ENCODE data around the gene HABP4.

HABP4 gene

DNA sequence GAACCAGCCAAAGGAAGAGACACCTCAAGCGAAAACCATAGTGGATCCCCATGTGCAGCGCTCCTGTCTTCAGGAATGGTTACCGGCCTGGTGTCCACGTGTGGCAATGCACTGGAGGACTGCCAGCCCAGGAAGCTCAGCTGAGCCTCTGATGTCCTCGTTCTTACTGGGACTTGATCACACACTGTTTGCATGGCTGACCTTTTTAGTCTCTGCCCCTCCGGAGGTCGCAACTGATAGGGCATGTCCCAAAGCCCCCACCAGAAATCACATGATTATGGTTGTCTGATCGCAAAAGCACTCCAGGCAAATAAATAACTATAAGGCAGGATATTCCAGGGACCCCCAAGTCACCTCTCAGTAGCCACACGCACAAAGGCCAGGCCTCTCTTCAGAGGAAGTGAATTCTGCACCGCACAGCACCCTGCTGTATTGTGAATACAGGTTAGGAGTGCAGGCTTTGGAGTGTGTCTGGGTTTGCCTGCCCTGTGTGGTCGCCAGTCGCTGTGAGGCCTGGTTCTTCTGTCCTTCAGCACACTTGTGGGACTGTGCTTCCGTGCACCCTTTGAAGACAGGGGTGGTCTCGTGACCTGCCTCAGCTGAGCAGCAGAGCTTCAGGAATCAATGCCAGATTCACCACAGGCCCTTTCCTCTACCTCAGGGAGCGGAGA lies 13.4 kb upstream of the HABP4 start:
- no peak overlapping the region for H3K27ac ChIP-seq (ENCODE audit: low read length)
- H3K36me3 ChIP-seq (ENCODE audit: control insufficient read depth in 2 of 2, insufficient read depth in 2 of 2, low read length in 2 of 2): no peaks in the 10 kb centered on the region
- no peaks in the 10 kb centered on the region for H3K9me3 ChIP-seq (ENCODE audit: control insufficient read depth in 2 of 2, low read length in 2 of 2)
- H3K9ac ChIP-seq (ENCODE audit: low read length in 2 of 2): no peak overlapping the region
- no peaks in the 10 kb centered on the region for H3K4me1 ChIP-seq (ENCODE audit: control insufficient read depth, insufficient read depth, low read length)
- no peak overlapping the region for H3K4me3 ChIP-seq (ENCODE audit: low read length in 2 of 2)
- H3K27me3 ChIP-seq (ENCODE audit: control insufficient read depth in 1 of 2, insufficient read depth in 2 of 2, low read length in 2 of 2): no peaks in the 10 kb centered on the region

- no peaks in the 10 kb centered on the region for H3K4me1 ChIP-seq (ENCODE audit: control insufficient read depth, insufficient read depth, low read length)
- no peaks in the 10 kb centered on the region for H3K9me3 ChIP-seq (ENCODE audit: control insufficient read depth in 2 of 2, low read length in 2 of 2)
- no peak overlapping the region for H3K27ac ChIP-seq (ENCODE audit: low read length)
- no peak overlapping the region for H3K4me3 ChIP-seq (ENCODE audit: low read length in 2 of 2)
- H3K36me3 ChIP-seq (ENCODE audit: control insufficient read depth in 2 of 2, insufficient read depth in 2 of 2, low read length in 2 of 2): no peaks in the 10 kb centered on the region
- H3K27me3 ChIP-seq (ENCODE audit: control insufficient read depth in 1 of 2, insufficient read depth in 2 of 2, low read length in 2 of 2): no peaks in the 10 kb centered on the region
- no peak overlapping the region for H3K9ac ChIP-seq (ENCODE audit: low read length in 2 of 2)
Observed at GRCh38 chr9:96437454-96437853, 12.5 kb upstream of the HABP4 start.

GRCh38 chr9:96440671-96441199 lies 9.2 kb upstream of the HABP4 start:
- Histone ChIP-seq H3K4me3 (ENCODE audit: low read length in 2 of 2) (no peak overlapping the region), H3K27ac (ENCODE audit: low read length) (no peak overlapping the region), H3K27me3 (ENCODE audit: control insufficient read depth in 1 of 2, insufficient read depth in 2 of 2, low read length in 2 of 2) (no peaks in the 10 kb centered on the region), H3K36me3 (ENCODE audit: control insufficient read depth in 2 of 2, insufficient read depth in 2 of 2, low read length in 2 of 2) (no peaks in the 10 kb centered on the region), H3K9me3 (ENCODE audit: control insufficient read depth in 2 of 2, low read length in 2 of 2) (no peaks in the 10 kb centered on the region), H3K4me1 (ENCODE audit: control insufficient read depth, insufficient read depth, low read length) (no peaks in the 10 kb centered on the region), H3K9ac (ENCODE audit: low read length in 2 of 2) (no peak overlapping the region)

DNA sequence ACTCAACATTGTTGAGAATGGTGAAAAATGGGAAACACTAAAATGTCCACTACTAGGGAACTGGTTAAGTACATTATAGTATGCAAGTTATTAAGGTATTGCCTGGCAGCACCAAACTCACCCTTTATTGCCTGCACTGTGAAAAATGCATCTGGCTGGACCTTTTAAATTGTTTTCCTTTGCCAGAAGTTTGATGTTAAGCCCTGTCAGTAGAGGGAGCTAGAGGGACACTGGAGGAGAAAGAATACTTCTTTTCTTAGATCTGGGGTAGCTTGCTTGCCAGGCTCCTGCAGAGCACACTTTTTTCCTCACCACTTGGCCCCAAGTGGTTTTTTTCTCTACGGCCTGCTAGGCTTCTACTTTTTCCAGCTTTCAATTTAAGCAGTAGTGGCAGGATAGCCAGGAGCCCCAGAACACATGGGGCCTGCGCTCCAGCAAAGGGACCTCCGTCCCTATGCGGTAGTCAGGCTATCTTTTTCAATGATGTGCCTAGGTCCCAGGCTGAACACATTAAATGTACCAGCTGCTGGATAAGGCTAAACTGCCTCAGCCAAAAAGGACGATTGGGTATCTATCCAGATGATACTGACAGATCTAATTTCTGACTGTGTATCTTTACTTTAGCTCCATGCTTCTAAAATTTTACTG lies 8.0 kb upstream of the HABP4 start:
- Histone ChIP-seq H3K27me3 (ENCODE audit: control insufficient read depth in 1 of 2, insufficient read depth in 2 of 2, low read length in 2 of 2) (no peaks in the 10 kb centered on the region), H3K9ac (ENCODE audit: low read length in 2 of 2) (no peak overlapping the region), H3K9me3 (ENCODE audit: control insufficient read depth in 2 of 2, low read length in 2 of 2) (no peaks in the 10 kb centered on the region), H3K27ac (ENCODE audit: low read length) (no peak overlapping the region), H3K36me3 (ENCODE audit: control insufficient read depth in 2 of 2, insufficient read depth in 2 of 2, low read length in 2 of 2) (no peaks in the 10 kb centered on the region), H3K4me1 (ENCODE audit: control insufficient read depth, insufficient read depth, low read length) (no peaks in the 10 kb centered on the region), H3K4me3 (ENCODE audit: low read length in 2 of 2) (no peak overlapping the region)

DNA sequence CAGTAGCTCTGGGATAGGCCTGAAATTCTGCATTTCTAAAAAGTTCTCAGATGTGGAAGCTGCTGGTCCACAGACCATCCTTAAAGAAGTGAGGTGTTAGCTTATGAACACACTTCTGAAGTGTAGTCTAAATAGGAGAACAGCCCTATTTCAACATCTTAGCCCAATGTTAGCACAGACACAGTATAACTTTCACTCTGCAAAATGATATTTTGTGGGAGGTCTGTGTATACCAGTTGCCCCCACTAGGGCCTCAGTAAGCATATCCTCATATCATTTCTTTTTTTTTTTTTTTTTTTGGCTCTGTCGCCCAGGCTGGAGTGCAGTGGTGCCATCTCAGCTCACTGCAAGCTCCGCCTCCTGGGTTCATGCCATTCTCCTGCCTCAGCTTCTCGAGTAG lies 7.5 kb upstream of the HABP4 start:
- Histone ChIP-seq H3K4me1 (ENCODE audit: control insufficient read depth, insufficient read depth, low read length) (no peaks in the 10 kb centered on the region), H3K9ac (ENCODE audit: low read length in 2 of 2) (no peak overlapping the region), H3K4me3 (ENCODE audit: low read length in 2 of 2) (no peak overlapping the region), H3K27me3 (ENCODE audit: control insufficient read depth in 1 of 2, insufficient read depth in 2 of 2, low read length in 2 of 2) (no peaks in the 10 kb centered on the region), H3K9me3 (ENCODE audit: control insufficient read depth in 2 of 2, low read length in 2 of 2) (no peaks in the 10 kb centered on the region), H3K36me3 (ENCODE audit: control insufficient read depth in 2 of 2, insufficient read depth in 2 of 2, low read length in 2 of 2) (no peaks in the 10 kb centered on the region), H3K27ac (ENCODE audit: low read length) (no peak overlapping the region)

GRCh38 chr9:96447406-96447805 lies 2.6 kb upstream of the HABP4 start:
- H3K9me3 ChIP-seq (ENCODE audit: control insufficient read depth in 2 of 2, low read length in 2 of 2): no peaks in the 10 kb centered on the region
- H3K27me3 ChIP-seq (ENCODE audit: control insufficient read depth in 1 of 2, insufficient read depth in 2 of 2, low read length in 2 of 2): no peaks in the 10 kb centered on the region
- H3K27ac ChIP-seq (ENCODE audit: low read length): no peak overlapping the region
- H3K36me3 ChIP-seq (ENCODE audit: control insufficient read depth in 2 of 2, insufficient read depth in 2 of 2, low read length in 2 of 2): no peaks in the 10 kb centered on the region
- H3K4me1 ChIP-seq (ENCODE audit: control insufficient read depth, insufficient read depth, low read length): peaks cover 12% of the 10 kb centered on the region
- H3K4me3 ChIP-seq (ENCODE audit: low read length in 2 of 2): no peak overlapping the region
- no peak overlapping the region for H3K9ac ChIP-seq (ENCODE audit: low read length in 2 of 2)

GRCh38 chr9:96448546-96449170 lies 1.3 kb upstream of the HABP4 start:
- H3K27me3 ChIP-seq (ENCODE audit: control insufficient read depth in 1 of 2, insufficient read depth in 2 of 2, low read length in 2 of 2): no peaks in the 10 kb centered on the region
- H3K27ac ChIP-seq (ENCODE audit: low read length): no peak overlapping the region
- no peaks in the 10 kb centered on the region for H3K36me3 ChIP-seq (ENCODE audit: control insufficient read depth in 2 of 2, insufficient read depth in 2 of 2, low read length in 2 of 2)
- H3K4me3 ChIP-seq (ENCODE audit: low read length in 2 of 2): no peak overlapping the region
- no peak overlapping the region for H3K9ac ChIP-seq (ENCODE audit: low read length in 2 of 2)
- no peaks in the 10 kb centered on the region for H3K9me3 ChIP-seq (ENCODE audit: control insufficient read depth in 2 of 2, low read length in 2 of 2)
- H3K4me1 ChIP-seq (ENCODE audit: control insufficient read depth, insufficient read depth, low read length): peaks cover 12% of the 10 kb centered on the region

DNA sequence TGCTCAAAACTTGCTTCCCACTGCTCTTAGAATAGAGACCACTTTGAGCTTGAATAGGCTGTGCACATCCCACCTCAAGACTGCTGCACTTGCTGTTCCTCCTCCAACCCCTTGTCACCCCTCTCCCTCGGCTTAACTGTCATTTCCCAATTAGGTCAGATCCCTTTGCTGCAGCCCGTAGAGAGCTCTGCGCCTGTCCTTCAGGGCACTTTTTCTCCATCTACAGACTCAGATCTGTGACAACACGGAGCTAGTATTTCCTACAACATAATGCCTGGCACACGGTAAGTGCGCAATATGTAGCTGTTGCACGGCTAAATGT lies 485 bp upstream of the HABP4 start:
- Histone ChIP-seq H3K9ac (ENCODE audit: low read length in 2 of 2) (peak overlapping the region; percentile 50 to 71), H3K9me3 (ENCODE audit: control insufficient read depth in 2 of 2, low read length in 2 of 2) (no peaks in the 10 kb centered on the region), H3K4me1 (ENCODE audit: control insufficient read depth, insufficient read depth, low read length) (peaks cover 12% of the 10 kb centered on the region), H3K36me3 (ENCODE audit: control insufficient read depth in 2 of 2, insufficient read depth in 2 of 2, low read length in 2 of 2) (no peaks in the 10 kb centered on the region), H3K27me3 (ENCODE audit: control insufficient read depth in 1 of 2, insufficient read depth in 2 of 2, low read length in 2 of 2) (no peaks in the 10 kb centered on the region), H3K27ac (ENCODE audit: low read length) (peak overlapping the region; percentile 69), H3K4me3 (ENCODE audit: low read length in 2 of 2) (peak overlapping the region; percentile 74 to 89)

DNA sequence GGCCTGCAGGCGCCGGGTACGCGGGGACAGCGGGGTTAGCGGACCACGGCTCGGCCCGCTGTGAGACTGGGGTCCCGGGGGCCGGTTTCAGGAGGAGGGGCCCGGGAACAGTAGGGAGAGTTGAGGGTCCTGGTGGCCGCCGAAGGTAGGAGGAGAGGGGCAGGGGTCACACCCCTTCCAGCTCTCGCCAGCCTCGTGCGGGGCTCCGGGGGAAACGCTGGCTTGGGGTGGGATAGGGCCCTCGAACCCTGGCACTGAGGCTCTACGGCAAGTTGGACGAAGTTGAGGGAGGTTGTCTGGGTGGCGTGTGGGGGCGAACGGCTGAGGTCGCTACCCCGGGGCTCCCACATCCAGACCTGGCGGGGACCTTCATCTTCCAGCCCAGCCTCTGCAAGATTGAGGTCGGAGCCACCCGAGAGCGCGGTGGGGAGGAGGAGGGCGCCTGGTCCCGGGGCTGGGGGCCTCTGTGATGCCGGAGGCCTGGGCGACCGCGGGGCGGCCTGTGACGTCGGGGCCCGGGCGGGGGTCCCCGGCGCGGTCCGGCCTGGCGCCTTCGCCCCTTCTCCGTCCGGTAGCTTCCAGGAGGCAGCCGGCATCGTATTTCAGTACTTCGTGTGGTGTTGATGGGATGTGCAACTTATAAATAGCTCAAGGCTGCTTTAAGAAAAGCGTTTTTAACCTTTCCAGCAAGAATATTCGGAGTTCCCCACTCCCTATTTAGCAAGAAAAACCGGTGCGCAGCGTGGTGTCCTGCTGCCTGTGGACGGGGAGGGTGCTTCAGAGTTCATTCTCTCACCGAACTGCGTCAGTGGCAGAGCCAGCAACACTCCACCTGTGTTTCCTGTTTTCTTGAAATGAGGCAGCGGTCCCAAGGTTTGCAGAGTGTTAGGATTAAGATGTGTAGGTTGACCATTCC lies 902 bp downstream of the HABP4 start:
- Histone ChIP-seq H3K9ac (ENCODE audit: low read length in 2 of 2) (peak overlapping the region; percentile 45 to 66), H3K4me3 (ENCODE audit: low read length in 2 of 2) (peak overlapping the region; percentile 60 to 89), H3K36me3 (ENCODE audit: control insufficient read depth in 2 of 2, insufficient read depth in 2 of 2, low read length in 2 of 2) (no peaks in the 10 kb centered on the region), H3K27me3 (ENCODE audit: control insufficient read depth in 1 of 2, insufficient read depth in 2 of 2, low read length in 2 of 2) (no peaks in the 10 kb centered on the region), H3K4me1 (ENCODE audit: control insufficient read depth, insufficient read depth, low read length) (peaks cover 16% of the 10 kb centered on the region), H3K9me3 (ENCODE audit: control insufficient read depth in 2 of 2, low read length in 2 of 2) (no peaks in the 10 kb centered on the region), H3K27ac (ENCODE audit: low read length) (peak overlapping the region; percentile 46)

GRCh38 chr9:96453625-96454024 lies 3.7 kb downstream of the HABP4 start:
- Histone ChIP-seq H3K9me3 (ENCODE audit: control insufficient read depth in 2 of 2, low read length in 2 of 2) (no peaks in the 10 kb centered on the region), H3K4me3 (ENCODE audit: low read length in 2 of 2) (no peak overlapping the region), H3K27ac (ENCODE audit: low read length) (no peak overlapping the region), H3K9ac (ENCODE audit: low read length in 2 of 2) (no peak overlapping the region), H3K36me3 (ENCODE audit: control insufficient read depth in 2 of 2, insufficient read depth in 2 of 2, low read length in 2 of 2) (peaks cover 0 to 2% of the 10 kb centered on the region in 2 donors), H3K4me1 (ENCODE audit: control insufficient read depth, insufficient read depth, low read length) (peaks cover 16% of the 10 kb centered on the region), H3K27me3 (ENCODE audit: control insufficient read depth in 1 of 2, insufficient read depth in 2 of 2, low read length in 2 of 2) (no peaks in the 10 kb centered on the region)
